Anterior cingulate cortex (tissue), 58 donors: ENCODE results near the gene UQCC2.

ENCODE experiments used
- DNase-seq, 58 donors: peaks; one replicate each; lab custom pipeline; 2025; lab: John Stamatoyannopoulos, UW

Gene UQCC2

GRCh38 chr6:33744895-33745546 lies 33.5 kb upstream of the UQCC2 start:
- DNase-seq: peak in 3 of 58 donors; percentile 12 to 52 (median 41)

- DNase-seq: peak in 55 of 58 donors; percentile 11 to 81 (median 51)
These were observed 32.7 kb upstream of the UQCC2 start for GRCh38 chr6:33744001-33744848.

GRCh38 chr6:33742837-33743236 lies 31.3 kb upstream of the UQCC2 start:
- DNase-seq: peak in 1 of 58 donors; percentile 13

- no peak for DNase-seq
These were observed 30.6 kb upstream of the UQCC2 start for GRCh38 chr6:33742092-33742491.

- no peak for DNase-seq
These were observed 29.3 kb upstream of the UQCC2 start for GRCh38 chr6:33740794-33741193.

GRCh38 chr6:33740204-33740608 lies 28.7 kb upstream of the UQCC2 start:
- DNase-seq: no peak

- DNase-seq: no peak
These were observed 28.1 kb upstream of the UQCC2 start for GRCh38 chr6:33739571-33739970.

- no peak for DNase-seq
These were observed 27.4 kb upstream of the UQCC2 start for GRCh38 chr6:33738879-33739278.

GRCh38 chr6:33738153-33738552 lies 26.7 kb upstream of the UQCC2 start:
- DNase-seq: no peak

- peak in 5 of 58 donors; percentile 6 to 14 (median 11) for DNase-seq
These were observed 25.9 kb upstream of the UQCC2 start for GRCh38 chr6:33737267-33738026.

GRCh38 chr6:33735216-33735615 lies 23.7 kb upstream of the UQCC2 start:
- DNase-seq: no peak

GRCh38 chr6:33733709-33734007 lies 22.2 kb upstream of the UQCC2 start:
- DNase-seq: no peak

- no peak for DNase-seq
These were observed 21.6 kb upstream of the UQCC2 start for GRCh38 chr6:33732817-33733708.

- DNase-seq: no peak
These were observed 20.9 kb upstream of the UQCC2 start for GRCh38 chr6:33732385-33732784.

- no peak for DNase-seq
These were observed 20.3 kb upstream of the UQCC2 start for GRCh38 chr6:33731751-33732282.

GRCh38 chr6:33731035-33731434 lies 19.5 kb upstream of the UQCC2 start:
- DNase-seq: no peak

GRCh38 chr6:33730611-33731010 lies 19.1 kb upstream of the UQCC2 start:
- peak in 1 of 58 donors; percentile 43 for DNase-seq

- no peak for DNase-seq
These were observed 17.6 kb upstream of the UQCC2 start for GRCh38 chr6:33729059-33729458.

GRCh38 chr6:33728438-33728837 lies 16.9 kb upstream of the UQCC2 start:
- no peak for DNase-seq

GRCh38 chr6:33727932-33728331 lies 16.4 kb upstream of the UQCC2 start:
- DNase-seq: peak in 3 of 58 donors; percentile 18 to 47 (median 22)
